Measurements from ENCODE around the gene HHATL.

HHATL gene

DNA sequence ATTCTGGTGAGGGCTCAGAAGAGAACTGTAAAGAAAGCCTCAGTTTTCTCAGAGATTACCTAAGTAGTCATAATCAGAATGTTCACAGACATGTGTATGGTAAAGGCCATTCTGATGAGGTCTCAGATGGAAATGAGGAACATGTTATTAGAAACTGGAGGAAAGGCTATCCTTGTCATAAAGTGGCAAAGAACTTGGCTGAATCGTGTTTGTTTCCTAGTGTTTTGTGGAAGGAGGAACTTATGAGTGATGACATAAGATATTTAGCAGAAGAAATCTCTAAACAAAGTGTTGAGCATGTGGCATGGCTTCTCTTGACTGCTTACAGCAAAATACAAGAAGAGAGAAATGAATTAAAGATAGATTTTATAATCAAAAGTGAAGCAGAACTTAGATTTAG is 30.1 kb downstream of the HHATL start:
- Histone ChIP-seq H3K27ac (no peak overlapping the region), H3K4me3 (no peak overlapping the region)
- no peak for TF ChIP-seq CTCF (IDR thresholded peaks at IDR 0.05)
- DNase-seq (ENCODE audit: low spot score): no peak

GRCh38 chr3:42670670-42671069 is 31.9 kb downstream of the HHATL start:
- peak; percentile 55 for DNase-seq (ENCODE audit: low spot score)
- no peak overlapping the region for H3K4me3 ChIP-seq
- no peak overlapping the region for H3K27ac ChIP-seq
- no peak for TF ChIP-seq CTCF (IDR thresholded peaks at IDR 0.05)

GRCh38 chr3:42670051-42670576 is 32.5 kb downstream of the HHATL start:
- H3K27ac ChIP-seq: no peak overlapping the region
- TF ChIP-seq CTCF (IDR thresholded peaks at IDR 0.05): no peak
- DNase-seq (ENCODE audit: low spot score): peak; percentile 56
- no peak overlapping the region for H3K4me3 ChIP-seq

DNA sequence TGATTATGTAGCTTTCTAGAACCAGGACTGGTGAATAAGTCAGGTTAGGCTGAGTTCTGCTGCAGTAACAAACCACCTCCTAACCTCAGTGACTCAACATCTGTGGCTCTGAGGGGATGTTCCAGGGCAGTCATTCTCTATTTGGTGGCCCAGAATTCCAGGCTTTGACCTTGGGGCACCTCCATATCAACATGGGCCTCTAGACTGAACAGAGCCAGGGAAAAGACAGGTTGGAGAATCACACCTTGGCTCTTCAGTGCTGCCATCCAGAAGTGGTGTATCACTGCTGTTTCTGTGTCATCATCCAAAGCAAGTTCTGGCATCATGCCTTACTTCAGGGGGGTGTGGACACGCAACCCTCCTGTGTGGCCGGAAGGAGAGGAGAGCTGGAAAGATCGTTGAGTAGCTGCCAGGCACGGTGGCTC is 33.8 kb downstream of the HHATL start:
- H3K27ac ChIP-seq: no peak overlapping the region
- no peak overlapping the region for H3K4me3 ChIP-seq
- peak; percentile 62 for DNase-seq (ENCODE audit: low spot score)
- no peak for TF ChIP-seq CTCF (IDR thresholded peaks at IDR 0.05)

DNA sequence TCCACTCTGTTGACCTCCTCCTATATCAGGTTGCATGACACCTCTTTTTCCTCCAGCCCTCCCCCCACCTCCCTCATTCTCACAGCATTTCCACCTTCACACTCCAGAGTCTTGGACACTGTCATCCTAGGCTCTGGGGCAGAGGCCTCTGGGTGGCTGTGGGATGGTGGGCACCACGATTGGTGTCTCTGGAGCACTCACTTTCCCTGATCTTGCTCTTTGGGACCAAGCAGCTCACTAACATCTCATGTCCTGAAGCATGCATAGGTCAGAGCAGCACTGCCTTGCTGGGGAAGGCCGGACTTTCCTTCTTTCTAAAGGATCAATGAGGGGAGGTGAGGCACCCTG is 34.2 kb downstream of the HHATL start:
- no peak overlapping the region for H3K4me3 ChIP-seq
- peak; percentile 68 for DNase-seq (ENCODE audit: low spot score)
- no peak overlapping the region for H3K27ac ChIP-seq
- TF ChIP-seq CTCF (IDR thresholded peaks at IDR 0.05): no peak

- DNase-seq (ENCODE audit: low spot score): no peak
- Histone ChIP-seq H3K4me3 (no peak overlapping the region), H3K27ac (peak overlapping the region in 1 of 2 donors; percentile 81)
- no peak for TF ChIP-seq CTCF (IDR thresholded peaks at IDR 0.05)
Observed at GRCh38 chr3:42667523-42668412, 34.8 kb downstream of the HHATL start.

- Histone ChIP-seq H3K4me3 (no peak overlapping the region), H3K27ac (peak overlapping the region; percentile 78 to 81)
- peak; percentile 52 for DNase-seq (ENCODE audit: low spot score)
- no peak for TF ChIP-seq CTCF (IDR thresholded peaks at IDR 0.05)
Observed at GRCh38 chr3:42667096-42667522, 35.5 kb downstream of the HHATL start.

Measured in coronary artery (tissue), 2 donors.